Measurements from ENCODE around the gene DZIP1. TPM values are rescaled to one million over a fixed set of nuclear protein-coding genes. Genes with fewer than 3 reads are reported as not detected.
"Not testable (repeated sequence)": the region's sequence is repeated elsewhere in the genome, so short reads cannot be mapped to it uniquely, and the experiment has no call there.

DZIP1 gene
- total and polyA plus RNA-seq, 2 of the 13 experiments (the other 11 are each of a cell fraction or from before 2014, with no cell fraction given), result 11.0 to 36.7 TPM

- TF ChIP-seq CREB3 (CRISPR knock-in tag; IDR thresholded peaks at IDR 0.05), result no peak
- TF ChIP-seq ZNF530 (CRISPR knock-in tag; IDR thresholded peaks at IDR 0.05; ENCODE audit: low read depth), result no peak
- TF ChIP-seq, protein P1, sequence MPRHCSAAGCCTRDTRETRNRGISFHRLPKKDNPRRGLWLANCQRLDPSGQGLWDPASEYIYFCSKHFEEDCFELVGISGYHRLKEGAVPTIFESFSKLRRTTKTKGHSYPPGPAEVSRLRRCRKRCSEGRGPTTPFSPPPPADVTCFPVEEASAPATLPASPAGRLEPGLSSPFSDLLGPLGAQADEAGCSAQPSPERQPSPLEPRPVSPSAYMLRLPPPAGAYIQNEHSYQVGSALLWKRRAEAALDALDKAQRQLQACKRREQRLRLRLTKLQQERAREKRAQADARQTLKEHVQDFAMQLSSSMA (CRISPR knock-in tag; IDR thresholded peaks at IDR 0.05), result no peak
- no peak for TF ChIP-seq ZNF788 (CRISPR knock-in tag; IDR thresholded peaks at IDR 0.05; ENCODE audit: borderline replicate concordance)
- no peak for TF ChIP-seq ZBTB42 (CRISPR knock-in tag; IDR thresholded peaks at IDR 0.05)
- TF ChIP-seq HDAC1 (CRISPR knock-in tag; IDR thresholded peaks at IDR 0.05), result no peak; the same call in 1 of the 2 replicates
- TF ChIP-seq POLR2A (IDR thresholded peaks at IDR 0.05; ENCODE audit: insufficient read depth in 1 of 2, low read depth in 2 of 2, low read length in 2 of 2), result peak; percentile 27 to 57; a peak in 2 of 4 replicates
- peak; percentile 69 for TF ChIP-seq RFX5 (IDR thresholded peaks at IDR 0.05; ENCODE audit: low read depth, low read length)
- no peak for TF ChIP-seq ZNF180 (CRISPR knock-in tag; IDR thresholded peaks at IDR 0.05; ENCODE audit: borderline replicate concordance, low read depth)
- no peak for TF ChIP-seq ZFP36L2 (CRISPR knock-in tag; IDR thresholded peaks at IDR 0.05)
- TF ChIP-seq XBP1 (CRISPR knock-in tag; IDR thresholded peaks at IDR 0.05), result no peak
- TF ChIP-seq ZNF672 (CRISPR knock-in tag; IDR thresholded peaks at IDR 0.05), result no peak
- no peak for TF ChIP-seq SMAD9 (CRISPR knock-in tag; IDR thresholded peaks at IDR 0.05)
- no peak for TF ChIP-seq KLF9 (CRISPR knock-in tag; IDR thresholded peaks at IDR 0.05; ENCODE audit: low read depth)
- TF ChIP-seq PAX8 (CRISPR knock-in tag; IDR thresholded peaks at IDR 0.05; ENCODE audit: borderline replicate concordance), result no peak
- no peak for TF ChIP-seq SMAD3 (CRISPR knock-in tag; IDR thresholded peaks at IDR 0.05)
- TF ChIP-seq, protein P2, sequence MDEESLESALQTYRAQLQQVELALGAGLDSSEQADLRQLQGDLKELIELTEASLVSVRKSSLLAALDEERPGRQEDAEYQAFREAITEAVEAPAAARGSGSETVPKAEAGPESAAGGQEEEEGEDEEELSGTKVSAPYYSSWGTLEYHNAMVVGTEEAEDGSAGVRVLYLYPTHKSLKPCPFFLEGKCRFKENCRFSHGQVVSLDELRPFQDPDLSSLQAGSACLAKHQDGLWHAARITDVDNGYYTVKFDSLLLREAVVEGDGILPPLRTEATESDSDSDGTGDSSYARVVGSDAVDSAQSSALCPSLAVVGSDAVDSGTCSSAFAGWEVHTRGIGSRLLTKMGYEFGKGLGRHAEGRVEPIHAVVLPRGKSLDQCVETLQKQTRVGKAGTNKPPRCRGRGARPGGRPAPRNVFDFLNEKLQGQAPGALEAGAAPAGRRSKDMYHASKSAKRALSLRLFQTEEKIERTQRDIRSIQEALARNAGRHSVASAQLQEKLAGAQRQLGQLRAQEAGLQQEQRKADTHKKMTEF (CRISPR knock-in tag; IDR thresholded peaks at IDR 0.05), result peak; percentile 28; the same call in 1 of the 2 replicates
- 0 out of 2 replicates have a peak, but pooled peaks have one; percentile 20 for TF ChIP-seq ZNF264 (CRISPR knock-in tag; IDR thresholded peaks at IDR 0.05)
- no peak for TF ChIP-seq SYNCRIP (IDR thresholded peaks at IDR 0.05; ENCODE audit: insufficient read depth, low read depth, low read length)
- no peak for TF ChIP-seq LCORL (IDR thresholded peaks at IDR 0.05)
- no peak for TF ChIP-seq LCORL (CRISPR knock-in tag; IDR thresholded peaks at IDR 0.05)
- TF ChIP-seq NFKB2 (CRISPR knock-in tag; IDR thresholded peaks at IDR 0.05; ENCODE audit: borderline replicate concordance), result 0 out of 2 replicates have a peak, but pooled peaks have one; percentile 42
- TF ChIP-seq ZSCAN20 (CRISPR knock-in tag; IDR thresholded peaks at IDR 0.05; ENCODE audit: borderline replicate concordance), result no peak
Observed at GRCh38 chr13:95644601-95645052, at the start of gene DZIP1 (continued).

- FAIRE-seq; H3K27ac ChIP-seq (ENCODE audit: extremely low read length, insufficient read depth, low read length); CTCF ChIA-PET (ENCODE audit: low intra/inter-chr PET ratio, low total read pairs); BruUV-seq (replicated peaks); ATAC-seq; H2AFZ ChIP-seq (ENCODE audit: low read length); H3K9me3 ChIP-seq (ENCODE audit: low read length); H3K9ac ChIP-seq (ENCODE audit: insufficient read depth, low read depth, low read length); DNase-seq (ENCODE audit: low spot score); intact Hi-C loops (cut with micrococcal nuclease; ENCODE audit: unreplicated experiment); H3K4me3 ChIP-seq (replicated peaks in 1 of 3; ENCODE audit: insufficient read depth in 1 of 3, low read depth in 2 of 3, low read length in 3 of 3); H3K4me2 ChIP-seq (ENCODE audit: low read depth, low read length); in situ Hi-C loops (cut with HindIII; ENCODE audit: extremely low pct_ligation_motif_present, low pct_unique_long_range_greater_than_20kb); H3K36me3 ChIP-seq (replicated peaks in 1 of 2; ENCODE audit: control insufficient read depth in 1 of 2, insufficient read depth in 2 of 2, low read length in 2 of 2); H3K27me3 ChIP-seq (ENCODE audit: control insufficient read depth in 1 of 2, insufficient read depth in 2 of 2, low read length in 2 of 2); H4K20me1 ChIP-seq (ENCODE audit: insufficient read depth, low read length); POLR2A ChIA-PET: not testable (repeated sequence)
- Histone ChIP-seq H3K4me1 (ENCODE audit: insufficient read depth, low read length) (peaks cover 18% of the 10 kb centered on the region), H3K79me2 (ENCODE audit: insufficient read depth, low read length) (peaks cover 36% of the 10 kb centered on the region)
- no CpG with 5 or more reads among the region's 28 CpGs for WGBS (ENCODE audit: low lambda C conversion rate)
Observed at GRCh38 chr13:95690986-95691385, 46.5 kb upstream of the DZIP1 start.

All from HepG2 (cell line).